Thyroid gland (tissue), 4 donors: Measurements from ENCODE around the gene NDUFS6. TPM values are rescaled to one million over a fixed set of nuclear protein-coding genes. Genes with fewer than 3 reads are reported as not detected.

Experiments used
- DNase-seq, 2 donors: peaks; one replicate each; pipeline ENCODE4 v3.0.0-alpha.2; 2019
- H3K27ac ChIP-seq, 3 donors: fragments of 200-600 bp; sonication (generic); 1 replicate in 2 of 3; 2 replicates in 1 of 3; pipeline ENCODE4 v1.5.1; 2016 to 2019; ENCODE audit warnings: mild to moderate bottlenecking in 1 of 3, moderate library complexity in 1 of 3
- H3K27me3 ChIP-seq: fragments of 200-600 bp; sonication (generic); one replicate; pipeline ENCODE4 v1.5.1; 2019
- H3K36me3 ChIP-seq, 2 donors: fragments of 200-600 bp; sonication (generic); one replicate each; pipeline ENCODE4 v1.5.1; 2016 to 2019
- H3K4me1 ChIP-seq, 2 donors: fragments of 200-600 bp; sonication (generic); one replicate each; pipeline ENCODE4 v1.5.1; 2017 to 2019
- H3K4me3 ChIP-seq, 3 donors: fragments of 200-600 bp; sonication (generic); replicated peaks in 1 of 3; 1 replicate in 2 of 3; 2 replicates in 1 of 3; pipeline ENCODE4 v1.5.1; 2016; ENCODE audit warnings: mild to moderate bottlenecking in 1 of 3
- H3K9me3 ChIP-seq: fragments of 200-600 bp; sonication (generic); one replicate; pipeline ENCODE4 v1.5.1; 2017
- CTCF ChIP-seq, 6 experiments: fragments of 200-600 bp in 3 of 6; fragments of 450-650 bp in 3 of 6; sonication (generic) in 3 of 6; IDR thresholded peaks; one replicate each; pipeline ENCODE4 v1.5.1; 2016 to 2019; ENCODE audit warnings: antibody characterized with exemption in 6 of 6, mild to moderate bottlenecking in 2 of 6, inconsistent platforms in 1 of 6, moderate library complexity in 1 of 6
- POLR2A ChIP-seq, 2 donors: fragments of 450-650 bp; IDR thresholded peaks; one replicate each; pipeline ENCODE4 v1.6.1; 2017; ENCODE audit warnings: antibody characterized with exemption in 2 of 2, mild to moderate bottlenecking in 2 of 2, moderate library complexity in 1 of 2
- WGBS, 2 donors: methylation state at CpG; one replicate each; pipeline ENCODE4 v1.1.5; 2017; 5-methylcytosine and 5-hydroxymethylcytosine counted together
- intact Hi-C: fragments of 100-400 bp; cut with DNase I; formaldehyde crosslinking; loops from one replicate; pipeline ENCODE4 v1.15.1; 2023
- total RNA-seq, 4 donors: library from RNA; depleted of rRNA; stranded (reverse); fragments of >200 nt; gene quantifications; one replicate each; pipeline ENCODE4 v1.2.3, GENCODE V29; 2016

Gene NDUFS6
- total RNA-seq, 4 donors from 2014 or later: 35.8 to 127 (median 54.4) TPM

- 69 to 83% methylated on average over 4 to 10 of the region's 14 CpGs for WGBS, 2 donors
- no peaks in the 10 kb centered on the region for H3K27me3 ChIP-seq
These were observed 64.3 kb downstream of the NDUFS6 start for GRCh38 chr5:1865486-1865885.

More at GRCh38 chr5:1865486-1865885, 64.3 kb downstream of the NDUFS6 start:
- H3K4me3 ChIP-seq: no peak overlapping the region
- no peak for TF ChIP-seq CTCF (IDR thresholded peaks at IDR 0.05)
- no peak for TF ChIP-seq POLR2A (IDR thresholded peaks at IDR 0.05)
- intact Hi-C loops: no loop called here
- DNase-seq: no peak
- H3K36me3 ChIP-seq: no peaks in the 10 kb centered on the region
- no peaks in the 10 kb centered on the region for H3K9me3 ChIP-seq
- no peaks in the 10 kb centered on the region for H3K4me1 ChIP-seq
- no peak overlapping the region for H3K27ac ChIP-seq

Other genes with a start within 250 kb of the NDUFS6 start
- gene MRPL36, start 1.6 kb upstream of the NDUFS6 start, total RNA-seq: 10 to 100 TPM; 10.4 to 41.7 (median 33.6) TPM
- not detected for gene IRX4, start 81.5 kb downstream of the NDUFS6 start, total RNA-seq